ENCODE results near the gene VAPA. TPM values are rescaled to one million over a fixed set of nuclear protein-coding genes. Genes with fewer than 3 reads are reported as not detected.

Gene VAPA
- total and polyA plus RNA-seq, 10 of the 15 experiments (the other 5 are each of a cell fraction or from before 2014, with no cell fraction given): 70.9 to 252 (median 166) TPM

- TF ChIP-seq SUPT20H (IDR thresholded peaks at IDR 0.05; ENCODE audit: borderline replicate concordance, control insufficient read depth, low read depth, low read length): no peak
- peak; percentile 47; the same call in 1 of the 2 replicates for TF ChIP-seq BACH1 (IDR thresholded peaks at IDR 0.05; ENCODE audit: borderline replicate concordance)
- TF ChIP-seq, protein P1, sequence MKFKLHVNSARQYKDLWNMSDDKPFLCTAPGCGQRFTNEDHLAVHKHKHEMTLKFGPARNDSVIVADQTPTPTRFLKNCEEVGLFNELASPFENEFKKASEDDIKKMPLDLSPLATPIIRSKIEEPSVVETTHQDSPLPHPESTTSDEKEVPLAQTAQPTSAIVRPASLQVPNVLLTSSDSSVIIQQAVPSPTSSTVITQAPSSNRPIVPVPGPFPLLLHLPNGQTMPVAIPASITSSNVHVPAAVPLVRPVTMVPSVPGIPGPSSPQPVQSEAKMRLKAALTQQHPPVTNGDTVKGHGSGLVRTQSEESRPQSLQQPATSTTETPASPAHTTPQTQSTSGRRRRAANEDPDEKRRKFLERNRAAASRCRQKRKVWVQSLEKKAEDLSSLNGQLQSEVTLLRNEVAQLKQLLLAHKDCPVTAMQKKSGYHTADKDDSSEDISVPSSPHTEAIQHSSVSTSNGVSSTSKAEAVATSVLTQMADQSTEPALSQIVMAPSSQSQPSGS (IDR thresholded peaks at IDR 0.05; ENCODE audit: low read length): no peak
- no peak for TF ChIP-seq ASH2L (IDR thresholded peaks at IDR 0.05; ENCODE audit: borderline replicate concordance, low read depth)
- TF ChIP-seq, protein P2, sequence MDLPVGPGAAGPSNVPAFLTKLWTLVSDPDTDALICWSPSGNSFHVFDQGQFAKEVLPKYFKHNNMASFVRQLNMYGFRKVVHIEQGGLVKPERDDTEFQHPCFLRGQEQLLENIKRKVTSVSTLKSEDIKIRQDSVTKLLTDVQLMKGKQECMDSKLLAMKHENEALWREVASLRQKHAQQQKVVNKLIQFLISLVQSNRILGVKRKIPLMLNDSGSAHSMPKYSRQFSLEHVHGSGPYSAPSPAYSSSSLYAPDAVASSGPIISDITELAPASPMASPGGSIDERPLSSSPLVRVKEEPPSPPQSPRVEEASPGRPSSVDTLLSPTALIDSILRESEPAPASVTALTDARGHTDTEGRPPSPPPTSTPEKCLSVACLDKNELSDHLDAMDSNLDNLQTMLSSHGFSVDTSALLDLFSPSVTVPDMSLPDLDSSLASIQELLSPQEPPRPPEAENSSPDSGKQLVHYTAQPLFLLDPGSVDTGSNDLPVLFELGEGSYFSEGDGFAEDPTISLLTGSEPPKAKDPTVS (IDR thresholded peaks at IDR 0.05; ENCODE audit: low read depth, low read length): no peak
- TF ChIP-seq ZZZ3 (IDR thresholded peaks at IDR 0.05; ENCODE audit: control insufficient read depth, insufficient read length, low read depth): no peak
- no peak for TF ChIP-seq NFYB (IDR thresholded peaks at IDR 0.05; ENCODE audit: insufficient read depth, low read depth, low read length)
- no peak for TF ChIP-seq GABPA (IDR thresholded peaks at IDR 0.05; ENCODE audit: low read depth)
- no peak for TF ChIP-seq BCL11A (IDR thresholded peaks at IDR 0.05; ENCODE audit: low read depth, low read length)
- TF ChIP-seq MTA3 (IDR thresholded peaks at IDR 0.05; ENCODE audit: borderline replicate concordance, low read length): no peak
- TF ChIP-seq, protein P3, sequence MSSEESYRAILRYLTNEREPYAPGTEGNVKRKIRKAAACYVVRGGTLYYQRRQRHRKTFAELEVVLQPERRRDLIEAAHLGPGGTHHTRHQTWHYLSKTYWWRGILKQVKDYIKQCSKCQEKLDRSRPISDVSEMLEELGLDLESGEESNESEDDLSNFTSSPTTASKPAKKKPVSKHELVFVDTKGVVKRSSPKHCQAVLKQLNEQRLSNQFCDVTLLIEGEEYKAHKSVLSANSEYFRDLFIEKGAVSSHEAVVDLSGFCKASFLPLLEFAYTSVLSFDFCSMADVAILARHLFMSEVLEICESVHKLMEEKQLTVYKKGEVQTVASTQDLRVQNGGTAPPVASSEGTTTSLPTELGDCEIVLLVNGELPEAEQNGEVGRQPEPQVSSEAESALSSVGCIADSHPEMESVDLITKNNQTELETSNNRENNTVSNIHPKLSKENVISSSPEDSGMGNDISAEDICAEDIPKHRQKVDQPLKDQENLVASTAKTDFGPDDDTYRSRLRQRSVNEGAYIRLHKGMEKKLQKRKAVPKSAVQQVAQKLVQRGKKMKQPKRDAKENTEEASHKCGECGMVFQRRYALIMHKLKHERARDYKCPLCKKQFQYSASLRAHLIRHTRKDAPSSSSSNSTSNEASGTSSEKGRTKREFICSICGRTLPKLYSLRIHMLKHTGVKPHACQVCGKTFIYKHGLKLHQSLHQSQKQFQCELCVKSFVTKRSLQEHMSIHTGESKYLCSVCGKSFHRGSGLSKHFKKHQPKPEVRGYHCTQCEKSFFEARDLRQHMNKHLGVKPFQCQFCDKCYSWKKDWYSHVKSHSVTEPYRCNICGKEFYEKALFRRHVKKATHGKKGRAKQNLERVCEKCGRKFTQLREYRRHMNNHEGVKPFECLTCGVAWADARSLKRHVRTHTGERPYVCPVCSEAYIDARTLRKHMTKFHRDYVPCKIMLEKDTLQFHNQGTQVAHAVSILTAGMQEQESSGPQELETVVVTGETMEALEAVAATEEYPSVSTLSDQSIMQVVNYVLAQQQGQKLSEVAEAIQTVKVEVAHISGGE (CRISPR knock-in tag; IDR thresholded peaks at IDR 0.05): no peak
- no peak for TF ChIP-seq SRF (IDR thresholded peaks at IDR 0.05; ENCODE audit: low read depth in 2 of 2, low read length in 2 of 2)
- TF ChIP-seq IRF3 (IDR thresholded peaks at IDR 0.05): no peak
- no peak for TF ChIP-seq SIX5 (IDR thresholded peaks at IDR 0.05; ENCODE audit: low read depth, low read length, severe bottlenecking)
- no peak for TF ChIP-seq MYB (IDR thresholded peaks at IDR 0.05; ENCODE audit: borderline replicate concordance, low read depth, low read length)
- no peak for TF ChIP-seq ZNF274 (IDR thresholded peaks at IDR 0.05; ENCODE audit: insufficient read depth, insufficient read length)
- no peak for TF ChIP-seq CEBPB (IDR thresholded peaks at IDR 0.05; ENCODE audit: borderline replicate concordance in 1 of 2, low read depth in 2 of 2, low read length in 2 of 2)
- TF ChIP-seq SP1 (IDR thresholded peaks at IDR 0.05; ENCODE audit: low read depth, low read length): no peak
- peak; percentile 88 for TF ChIP-seq YY1 (IDR thresholded peaks at IDR 0.05; ENCODE audit: low read depth, low read length)
- TF ChIP-seq, protein P4, sequence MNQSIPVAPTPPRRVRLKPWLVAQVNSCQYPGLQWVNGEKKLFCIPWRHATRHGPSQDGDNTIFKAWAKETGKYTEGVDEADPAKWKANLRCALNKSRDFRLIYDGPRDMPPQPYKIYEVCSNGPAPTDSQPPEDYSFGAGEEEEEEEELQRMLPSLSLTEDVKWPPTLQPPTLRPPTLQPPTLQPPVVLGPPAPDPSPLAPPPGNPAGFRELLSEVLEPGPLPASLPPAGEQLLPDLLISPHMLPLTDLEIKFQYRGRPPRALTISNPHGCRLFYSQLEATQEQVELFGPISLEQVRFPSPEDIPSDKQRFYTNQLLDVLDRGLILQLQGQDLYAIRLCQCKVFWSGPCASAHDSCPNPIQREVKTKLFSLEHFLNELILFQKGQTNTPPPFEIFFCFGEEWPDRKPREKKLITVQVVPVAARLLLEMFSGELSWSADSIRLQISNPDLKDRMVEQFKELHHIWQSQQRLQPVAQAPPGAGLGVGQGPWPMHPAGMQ (IDR thresholded peaks at IDR 0.05; ENCODE audit: borderline replicate concordance): no peak
- no peak for TF ChIP-seq EP300 (IDR thresholded peaks at IDR 0.05; ENCODE audit: borderline replicate concordance in 1 of 2, control insufficient read depth in 1 of 2, low read depth in 2 of 2, low read length in 2 of 2)
Measured at GRCh38 chr18:9914584-9915290, 921 bp downstream of the VAPA start (continued).

All from GM12878 (cell line).